HG03571 (cell line): ENCODE data around the gene MEF2B.
"Not testable (repeated sequence)": the region's sequence is repeated elsewhere in the genome, so short reads cannot be mapped to it uniquely, and the experiment has no call there.

Experiments used
- ATAC-seq: cut with Tn5 transposase; IDR thresholded peaks from one replicate; pipeline ENCODE4 v1.9.1; 2021; ENCODE audit not compliant: unreplicated experiment

The MEF2B gene

GRCh38 chr19:19132912-19133311 is 37.2 kb downstream of the MEF2B start:
- no peak for ATAC-seq

GRCh38 chr19:19131989-19132388 is 38.1 kb downstream of the MEF2B start:
- no peak for ATAC-seq

GRCh38 chr19:19126102-19126501 is 44.0 kb downstream of the MEF2B start:
- no peak for ATAC-seq

GRCh38 chr19:19123386-19123785 is 46.7 kb downstream of the MEF2B start:
- ATAC-seq: no peak

GRCh38 chr19:19122902-19123301 is 47.2 kb downstream of the MEF2B start:
- ATAC-seq: no peak

- ATAC-seq: no peak
Observed at GRCh38 chr19:19121371-19121770, 48.7 kb downstream of the MEF2B start.

GRCh38 chr19:19120308-19121231 is 49.5 kb downstream of the MEF2B start:
- no peak for ATAC-seq

GRCh38 chr19:19119325-19120237 is 50.5 kb downstream of the MEF2B start:
- no peak for ATAC-seq

GRCh38 chr19:19115954-19116353 is 54.1 kb downstream of the MEF2B start:
- ATAC-seq: no peak

- no peak for ATAC-seq
Observed at GRCh38 chr19:19113040-19113626, 56.9 kb downstream of the MEF2B start.

- no peak for ATAC-seq
Observed at GRCh38 chr19:19111967-19112580, 58.0 kb downstream of the MEF2B start.

- no peak for ATAC-seq
Observed at GRCh38 chr19:19111136-19111835, 58.8 kb downstream of the MEF2B start.

- no peak for ATAC-seq
Observed at GRCh38 chr19:19110410-19111135, 59.5 kb downstream of the MEF2B start.

GRCh38 chr19:19109601-19110000 is 60.5 kb downstream of the MEF2B start:
- ATAC-seq: no peak

- ATAC-seq: no peak
Observed at GRCh38 chr19:19107654-19108053, 62.4 kb downstream of the MEF2B start.

- ATAC-seq: not testable (repeated sequence)
Observed at GRCh38 chr19:19106938-19107337, 63.1 kb downstream of the MEF2B start.

GRCh38 chr19:19106056-19106551 is 64.0 kb downstream of the MEF2B start:
- ATAC-seq: no peak

GRCh38 chr19:19105365-19106055 is 64.6 kb downstream of the MEF2B start:
- ATAC-seq: no peak

GRCh38 chr19:19103167-19103566 is 66.9 kb downstream of the MEF2B start:
- ATAC-seq: no peak
